H1 (cell line): Measurements from ENCODE around the gene KLF9. TPM values are rescaled to one million over a fixed set of nuclear protein-coding genes. Genes with fewer than 3 reads are reported as not detected.
A peak's percentile ranks its signal among the peaks of the same experiment; 100 is the strongest.

Source experiments
- CTCF ChIA-PET: fragments of 300-600 bp; sonication (Branson Sonifier 250); formaldehyde crosslinking; loops from one replicate; lab custom pipeline; 2021; ENCODE audit not compliant: partially characterized antibody; lab: Charles Lee
- POLR2A ChIA-PET: fragments of 300-600 bp; sonication (Branson Sonifier 250); formaldehyde crosslinking; loops from one replicate; lab custom pipeline; 2021; ENCODE audit warnings: inconsistent platforms; ENCODE audit not compliant: partially characterized antibody; lab: Charles Lee
- DNase-seq, 2 experiments: peaks; one replicate each; pipeline versions ENCODE4 v3.0.0 to v3.0.0-alpha.2; 2010 to 2022; ENCODE audit warnings: low spot score in 2 of 2, low read depth in 1 of 2, mixed read lengths in 1 of 2
- FAIRE-seq: peaks from 2 replicates; lab custom pipeline; 2011; peaks lifted over from hg19 to GRCh38; lab: Jason Lieb, UNC
- H2AFZ ChIP-seq: 2 replicates; pipeline ENCODE4 v1.8.1; 2012; ENCODE audit warnings: low read length, inconsistent platforms
- H2AK5ac ChIP-seq: 2 replicates; pipeline ENCODE4 v1.6.1; 2013; ENCODE audit warnings: low read depth, low read length
- H2BK120ac ChIP-seq: replicated peaks from 2 replicates; pipeline ENCODE3; 2013; ENCODE audit warnings: low read depth, low read length, inconsistent platforms
- H2BK12ac ChIP-seq: 2 replicates; pipeline ENCODE4 v1.6.1; 2013; ENCODE audit warnings: low read depth, low read length
- H2BK15ac ChIP-seq: 2 replicates; pipeline ENCODE4 v1.6.1; 2013; ENCODE audit warnings: low read length
- H2BK20ac ChIP-seq: 2 replicates; pipeline ENCODE4 v1.6.1; 2013; ENCODE audit warnings: low read length
- H2BK5ac ChIP-seq: 2 replicates; pipeline ENCODE4 v1.6.1; 2013; ENCODE audit warnings: low read depth, low read length
- H3K14ac ChIP-seq: 2 replicates; pipeline ENCODE4 v1.6.1; 2013; ENCODE audit warnings: inconsistent platforms; ENCODE audit not compliant: insufficient read length
- H3K18ac ChIP-seq: 2 replicates; pipeline ENCODE4 v1.6.1; 2013; ENCODE audit warnings: low read length; ENCODE audit errors: extremely low read depth
- H3K23ac ChIP-seq: 2 replicates; pipeline ENCODE4 v1.6.1; 2013; ENCODE audit warnings: inconsistent platforms; ENCODE audit not compliant: insufficient read length
- H3K23me2 ChIP-seq: 2 replicates; pipeline ENCODE4 v1.6.1; 2013; ENCODE audit warnings: low read depth, low read length
- H3K27ac ChIP-seq: 2 replicates; pipeline ENCODE4 v1.6.1; 2011; ENCODE audit warnings: low read depth, low read length, inconsistent platforms
- H3K27me3 ChIP-seq, 4 experiments: replicated peaks in 1 of 4; 1 replicate in 1 of 4; 2 replicates in 3 of 4; pipeline versions ENCODE4 v1.6.1 to v1.8.1; 2011 to 2013; ENCODE audit warnings: low read length in 3 of 4, mild to moderate bottlenecking in 3 of 4, inconsistent platforms in 2 of 4, mixed read lengths in 2 of 4, moderate library complexity in 1 of 4; ENCODE audit not compliant: control insufficient read depth in 3 of 4, insufficient read depth in 3 of 4; ENCODE audit errors: extremely low read depth in 1 of 4
- H3K36me3 ChIP-seq, 4 experiments: 2 replicates each; pipeline versions ENCODE4 v1.6.1 to v1.8.1; 2011 to 2013; ENCODE audit warnings: mild to moderate bottlenecking in 4 of 4, low read length in 3 of 4, moderate library complexity in 2 of 4, control low read depth in 1 of 4, inconsistent platforms in 1 of 4; ENCODE audit not compliant: insufficient read depth in 4 of 4, control insufficient read depth in 2 of 4
- H3K4ac ChIP-seq: replicated peaks from 2 replicates; pipeline ENCODE3; 2013; ENCODE audit warnings: low read length, low read depth, mixed read lengths, inconsistent platforms; ENCODE audit not compliant: insufficient read length
- H3K4me1 ChIP-seq, 4 experiments: replicated peaks in 1 of 4; 1 replicate in 1 of 4; 2 replicates in 3 of 4; pipeline versions ENCODE4 v1.6.1 to v1.8.1; 2011 to 2013; ENCODE audit warnings: low read length in 3 of 4, inconsistent platforms in 2 of 4, mixed read lengths in 1 of 4; ENCODE audit not compliant: insufficient read depth in 4 of 4, control insufficient read depth in 3 of 4
- H3K4me2 ChIP-seq, 2 experiments: 2 replicates each; pipeline versions ENCODE4 v1.6.1 to v1.8.1; 2011 to 2013; ENCODE audit warnings: low read depth in 2 of 2, low read length in 2 of 2, control low read depth in 1 of 2, inconsistent platforms in 1 of 2, mild to moderate bottlenecking in 1 of 2; ENCODE audit not compliant: insufficient read depth in 1 of 2
- H3K4me3 ChIP-seq, 4 experiments: fragments of 200-600, 300-600 bp in 1 of 4; sonication (generic), shearing (Covaris generic), sonication (Bioruptor Twin) in 1 of 4; 2 replicates each; pipeline versions ENCODE4 v1.5.1 to v1.8.1; 2011 to 2016; ENCODE audit warnings: low read length in 4 of 4, low read depth in 3 of 4, control low read depth in 2 of 4, inconsistent platforms in 2 of 4, mild to moderate bottlenecking in 2 of 4, mixed read lengths in 1 of 4, moderate library complexity in 1 of 4; ENCODE audit not compliant: insufficient read depth in 2 of 4; ENCODE audit errors: extremely low read depth in 1 of 4
- H3K56ac ChIP-seq: replicated peaks from 2 replicates; pipeline ENCODE3; 2013; ENCODE audit warnings: low read depth, mild to moderate bottlenecking, mixed read lengths, low read length, inconsistent platforms; ENCODE audit not compliant: insufficient read length
- H3K79me1 ChIP-seq: 2 replicates; pipeline ENCODE4 v1.6.1; 2013; ENCODE audit warnings: low read depth, low read length, control low read depth
- H3K79me2 ChIP-seq, 2 experiments: 2 replicates each; pipeline versions ENCODE4 v1.6.1 to v1.8.1; 2012 to 2013; ENCODE audit warnings: low read length in 2 of 2, mild to moderate bottlenecking in 2 of 2, inconsistent platforms in 1 of 2; ENCODE audit not compliant: insufficient read depth in 2 of 2, control insufficient read depth in 1 of 2
- H3K9ac ChIP-seq, 4 experiments: replicated peaks in 1 of 4; 1 replicate in 1 of 4; 2 replicates in 3 of 4; pipeline versions ENCODE4 v1.6.1 to v1.8.1; 2011 to 2013; ENCODE audit warnings: low read depth in 3 of 4, low read length in 3 of 4, control low read depth in 2 of 4, mild to moderate bottlenecking in 2 of 4, moderate library complexity in 2 of 4, inconsistent platforms in 1 of 4; ENCODE audit errors: extremely low read depth in 1 of 4
- H3K9me3 ChIP-seq, 2 experiments: 2 replicates each; pipeline versions ENCODE4 v1.6.1 to v1.8.1; 2012 to 2013; ENCODE audit warnings: mild to moderate bottlenecking in 2 of 2, moderate library complexity in 2 of 2, control low read depth in 1 of 2, inconsistent platforms in 1 of 2, low read depth in 1 of 2, low read length in 1 of 2, mixed read lengths in 1 of 2; ENCODE audit not compliant: insufficient read depth in 2 of 2
- H4K20me1 ChIP-seq, 2 experiments: replicated peaks in 1 of 2; 2 replicates each; pipeline versions ENCODE3 to v1.8.1; 2011 to 2013; ENCODE audit warnings: inconsistent platforms in 2 of 2, low read length in 2 of 2, mild to moderate bottlenecking in 1 of 2; ENCODE audit not compliant: insufficient read depth in 2 of 2, control insufficient read depth in 1 of 2
- H4K5ac ChIP-seq: 2 replicates; pipeline ENCODE4 v1.6.1; 2013; ENCODE audit warnings: low read length, low read depth, mixed read lengths, inconsistent platforms; ENCODE audit not compliant: insufficient read length
- H4K8ac ChIP-seq: 2 replicates; pipeline ENCODE4 v1.8.0; 2013; ENCODE audit warnings: mild to moderate bottlenecking, moderate library complexity, low read length, inconsistent platforms; ENCODE audit not compliant: insufficient read depth; ENCODE audit errors: extremely low read depth
- H4K91ac ChIP-seq: replicated peaks from 2 replicates; pipeline ENCODE3; 2013; ENCODE audit warnings: low read length, mixed read lengths, inconsistent platforms; ENCODE audit not compliant: insufficient read length
- CBX8 ChIP-seq: fragments of 300-800, 300-1000 bp; sonication (generic); IDR thresholded peaks from 2 replicates; pipeline ENCODE4 v1.7.1; 2016; ENCODE audit warnings: low read depth, low read length, borderline replicate concordance
- GABPA ChIP-seq: IDR thresholded peaks from 2 replicates; pipeline ENCODE4 v1.6.1; 2011; ENCODE audit warnings: mild to moderate bottlenecking, low read length, moderate library complexity, borderline replicate concordance; ENCODE audit not compliant: insufficient read depth
- POLR2A ChIP-seq, 2 experiments: IDR thresholded peaks; 1 replicate in 1 of 2; 2 replicates in 1 of 2; pipeline ENCODE4 v1.6.1; 2011; ENCODE audit warnings: low read depth in 2 of 2, low read length in 2 of 2, mild to moderate bottlenecking in 2 of 2; ENCODE audit errors: control extremely low read depth in 1 of 2
- RFX5 ChIP-seq: IDR thresholded peaks from 2 replicates; pipeline ENCODE4 v1.6.1; 2011; ENCODE audit warnings: low read depth, low read length, improper control_type of control experiment, borderline replicate concordance
- SAP30 ChIP-seq: fragments of 300-600 bp; sonication (generic); IDR thresholded peaks from 2 replicates; pipeline ENCODE4 v1.7.1; 2012; ENCODE audit warnings: low read length, moderate library complexity, mild to moderate bottlenecking, inconsistent platforms; ENCODE audit not compliant: insufficient read depth, insufficient replicate concordance
- SIRT6 ChIP-seq: IDR thresholded peaks from one replicate; pipeline ENCODE4 v1.7.1; 2012; ENCODE audit warnings: low read length, inconsistent platforms
- SIX5 ChIP-seq: IDR thresholded peaks from 2 replicates; pipeline ENCODE4 v1.6.1; 2011; ENCODE audit warnings: mild to moderate bottlenecking, low read depth, low read length
- SP2 ChIP-seq: IDR thresholded peaks from 2 replicates; pipeline ENCODE4 v1.6.1; 2012; ENCODE audit warnings: mild to moderate bottlenecking, low read length, inconsistent platforms
- SRF ChIP-seq: IDR thresholded peaks from 2 replicates; pipeline ENCODE4 v1.6.1; 2011; ENCODE audit warnings: mild to moderate bottlenecking, low read depth, low read length, moderate library complexity
- TBP ChIP-seq: IDR thresholded peaks from 2 replicates; pipeline ENCODE4 v1.6.1; 2011; ENCODE audit warnings: low read depth, low read length, improper control_type of control experiment
- WGBS, 2 experiments: shearing (Covaris generic) in 1 of 2; methylation state at CpG; one replicate each; pipeline versions ENCODE4 v1.1.6 to v1.1.7; 2013 to 2015; ENCODE audit warnings: low lambda C conversion rate in 2 of 2, mixed read lengths in 2 of 2, inconsistent platforms in 1 of 2, low coverage in 1 of 2, missing lambda C conversion rate in 1 of 2; ENCODE audit not compliant: insufficient replicate concordance in 2 of 2, insufficient coverage in 1 of 2, insufficient read length in 1 of 2; ENCODE audit errors: extremely low coverage in 1 of 2, missing lambda C conversion rate in 1 of 2; 5-methylcytosine and 5-hydroxymethylcytosine counted together
- polyA plus RNA-seq, 7 experiments: library from polyadenylated mRNA; depleted of rRNA in 3 of 7; stranded (reverse) in 5 of 7; unstranded in 2 of 7; fragments of >200 nt in 5 of 7; fragments of 200-250 nt in 2 of 7; gene quantifications; 1 replicate in 5 of 7; 2 replicates in 1 of 7; 4 replicates in 1 of 7; pipeline versions ENCODE4 v1.2.1 to v1.2.3, GENCODE V29; 2011 to 2013; ENCODE audit warnings: missing spikeins in 2 of 7, mixed read lengths in 2 of 7
- total RNA-seq: library from RNA; stranded (reverse); fragmentation: NEBNext Ultra II Directional; extraction: Animal tissue kit (Norgen Biotek cat#: 25700); gene quantifications from 2 replicates; pipeline ENCODE4 v1.2.1, GENCODE V29; 2021

The KLF9 gene
- total and polyA plus RNA-seq, 2 of the 8 experiments (the other 6 are each of a cell fraction or from before 2014, with no cell fraction given), result 0.47 to 0.82 TPM

- H3K9ac ChIP-seq, result no peak overlapping the region
These were observed 584 bp upstream of the KLF9 start for GRCh38 chr9:70415041-70415440.

More at GRCh38 chr9:70415041-70415440, 584 bp upstream of the KLF9 start:
- no peak overlapping the region for H3K18ac ChIP-seq
- H2BK20ac ChIP-seq, result no peak overlapping the region
- CTCF ChIA-PET, result interaction anchor here (1.1 to 1.6 kb wide), 5 partner anchors 9 to 187 kb away, joined by 3 to 6 read pairs (median 3); no protein-coding TSS in a partner anchor
- TF ChIP-seq SIRT6 (no peak), GABPA (no peak), CBX8 (no peak), SP2 (no peak), RFX5 (no peak), SRF (no peak), SAP30 (no peak), SIX5 (no peak), TBP (no peak), POLR2A (IDR thresholded peaks at IDR 0.05; ENCODE audit: control extremely low read depth in 1 of 2, low read depth in 2 of 2, low read length in 2 of 2) (no peak)
- TF ChIP-seq, all 59 proteins: peak for 0
- FAIRE-seq (no peak), DNase-seq (no peak)
- H3K4me1 ChIP-seq, result peaks cover 4 to 15% (median 6%) of the 10 kb centered on the region in 4 experiments
- H3K23me2 ChIP-seq, result peaks cover 29% of the 10 kb centered on the region
- no peak overlapping the region for H3K4me3 ChIP-seq
- no peak overlapping the region for H2AFZ ChIP-seq
- H4K20me1 ChIP-seq, result no peaks in the 10 kb centered on the region
- H4K8ac ChIP-seq, result no peak overlapping the region
- H2BK12ac ChIP-seq, result no peak overlapping the region
- peaks cover 9 to 36% (median 31%) of the 10 kb centered on the region in 4 experiments for H3K27me3 ChIP-seq
- WGBS, 2 experiments, result 73% methylated on average over 2 of the region's 2 CpGs; no CpG with 5 or more reads in 1 of the 2 experiments
- no peak overlapping the region for H3K56ac ChIP-seq
- no peak overlapping the region for H2BK15ac ChIP-seq
- H3K14ac ChIP-seq, result no peak overlapping the region
- no peak overlapping the region for H4K91ac ChIP-seq
- H2AK5ac ChIP-seq, result no peak overlapping the region
- H3K9me3 ChIP-seq, result no peaks in the 10 kb centered on the region
- H2BK120ac ChIP-seq, result no peak overlapping the region
- no peaks in the 10 kb centered on the region for H3K36me3 ChIP-seq
- peak overlapping the region; percentile 57 for H3K4ac ChIP-seq
- H3K4me2 ChIP-seq, result no peak overlapping the region; a peak in 1 of 4 replicates
- H2BK5ac ChIP-seq, result no peak overlapping the region
- H3K23ac ChIP-seq, result no peak overlapping the region
- no peak overlapping the region for H4K5ac ChIP-seq
- POLR2A ChIA-PET, result no interaction called here
- no peaks in the 10 kb centered on the region for H3K79me1 ChIP-seq
- H3K79me2 ChIP-seq, result no peaks in the 10 kb centered on the region
- H3K27ac ChIP-seq, result no peak overlapping the region
